ENCODE measurements around the gene IGSF9.

The IGSF9 gene

DNA sequence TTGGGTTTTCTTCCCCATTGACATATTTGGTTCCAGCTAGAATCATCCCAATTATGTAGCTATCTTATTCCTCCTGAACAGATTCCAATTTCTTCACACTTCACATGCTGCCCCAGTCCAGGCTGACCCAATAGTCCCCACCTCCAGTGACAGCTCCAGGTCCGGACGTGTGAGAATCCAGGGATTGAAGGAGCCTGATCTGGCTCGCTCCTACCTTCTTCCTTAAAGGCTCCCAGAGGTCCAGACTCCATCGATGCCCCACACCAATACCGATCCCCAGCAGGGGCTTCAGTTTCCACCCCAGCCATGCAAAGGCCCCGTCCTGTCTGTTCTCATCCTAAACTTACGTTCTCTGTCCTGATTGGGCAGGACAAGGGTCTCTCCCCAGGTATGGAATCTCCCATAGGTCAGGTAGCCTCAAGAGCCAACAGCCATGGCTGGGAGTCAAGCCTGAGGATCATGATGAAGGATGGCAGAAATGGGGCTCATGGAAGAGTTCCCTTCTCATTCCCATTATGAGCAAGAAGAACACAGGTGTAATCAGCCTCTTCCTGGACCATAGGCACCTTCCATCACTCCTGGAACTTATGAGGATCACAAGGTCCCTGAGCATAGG lies 29.0 kb upstream of the IGSF9 start:
- no peak for DNase-seq (ENCODE audit: extremely low read depth in 1 of 2, low read depth in 1 of 2)

DNA sequence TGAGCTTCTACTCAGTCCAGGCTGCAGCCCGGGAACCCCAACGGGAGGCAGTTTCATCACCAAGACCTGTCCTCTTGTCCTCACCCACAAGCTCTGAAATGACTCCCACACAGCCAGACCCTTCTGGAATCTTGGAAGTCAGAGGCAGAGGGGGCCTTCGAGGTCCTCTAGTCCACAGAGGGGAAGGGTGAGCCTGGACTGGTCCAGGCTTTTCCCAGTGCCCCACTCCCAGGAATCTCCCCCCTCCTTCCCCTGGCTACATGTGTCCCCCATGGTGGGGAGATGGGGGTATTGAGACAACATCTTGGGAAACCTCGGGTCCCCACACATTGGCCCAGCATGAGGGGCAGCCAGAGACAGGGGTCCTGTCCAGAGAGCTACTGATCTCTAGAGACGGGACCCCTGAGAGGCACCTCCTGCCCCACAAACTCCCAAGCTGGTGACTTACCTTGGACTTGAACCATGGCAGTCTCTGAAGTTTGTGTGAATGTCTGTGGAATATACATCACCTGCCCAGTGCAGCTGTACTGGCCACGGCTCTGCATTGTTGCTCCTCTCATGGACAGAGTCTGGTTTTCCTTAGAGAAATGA lies 28.0 kb upstream of the IGSF9 start:
- DNase-seq (ENCODE audit: extremely low read depth in 1 of 2, low read depth in 1 of 2) = no peak

DNA sequence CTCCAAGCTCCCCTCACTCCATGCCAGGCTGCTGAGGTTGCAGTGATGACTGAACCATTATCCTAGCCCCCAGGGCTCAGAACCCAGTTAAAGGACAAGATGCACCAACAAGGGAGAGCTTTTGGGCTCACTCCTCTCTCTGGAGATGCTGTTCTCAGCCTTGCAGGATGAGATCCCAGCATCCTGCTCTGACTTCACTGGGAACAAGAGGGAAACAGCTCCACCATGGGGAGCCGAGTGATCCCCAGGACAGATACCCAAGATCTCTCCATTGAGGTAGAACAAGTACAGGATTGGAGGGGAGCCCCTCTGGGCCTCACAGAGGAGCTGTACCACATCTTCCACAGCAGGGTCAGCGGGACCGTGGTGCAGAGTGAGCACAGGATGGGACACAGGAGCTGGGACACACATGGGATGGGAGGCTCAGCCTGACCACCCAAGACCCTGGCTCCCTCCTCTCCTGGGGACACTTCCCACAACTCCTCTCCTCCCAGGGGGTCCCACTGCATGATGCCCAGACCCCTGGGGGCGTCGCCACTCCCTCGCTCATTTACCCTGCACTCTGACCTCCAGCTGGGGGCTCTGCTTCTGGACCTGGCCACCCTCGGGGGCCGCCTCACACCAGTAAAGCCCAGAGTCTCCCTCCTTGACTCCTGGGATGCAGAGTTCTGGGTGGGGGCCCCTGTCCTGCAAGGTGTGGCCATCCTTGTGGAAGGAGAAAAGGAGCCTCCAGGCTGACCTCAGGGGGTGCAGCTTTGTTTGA lies 27.2 kb upstream of the IGSF9 start:
- DNase-seq (ENCODE audit: extremely low read depth in 1 of 2, low read depth in 1 of 2) = no peak

DNA sequence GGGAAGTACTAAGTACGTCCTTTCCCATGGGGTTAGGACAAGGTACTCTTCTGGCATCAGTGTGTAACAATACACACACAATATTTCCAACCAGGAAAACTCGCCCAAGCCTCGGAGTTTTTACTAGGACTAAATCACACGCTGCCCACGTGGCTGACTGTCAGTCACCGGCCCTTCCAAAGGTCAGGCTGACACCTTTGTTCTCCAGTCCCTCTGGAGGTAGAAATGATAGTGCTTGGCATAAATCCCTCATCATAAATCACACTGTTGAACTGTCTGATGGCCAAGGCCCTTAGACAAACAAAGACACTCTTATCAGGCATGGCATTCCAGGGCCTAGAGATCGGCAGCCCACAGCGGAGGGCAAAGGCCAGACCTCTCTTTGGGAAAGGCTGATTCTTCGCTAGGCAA lies 25.5 kb upstream of the IGSF9 start:
- no peak for DNase-seq (ENCODE audit: extremely low read depth in 1 of 2, low read depth in 1 of 2)

DNA sequence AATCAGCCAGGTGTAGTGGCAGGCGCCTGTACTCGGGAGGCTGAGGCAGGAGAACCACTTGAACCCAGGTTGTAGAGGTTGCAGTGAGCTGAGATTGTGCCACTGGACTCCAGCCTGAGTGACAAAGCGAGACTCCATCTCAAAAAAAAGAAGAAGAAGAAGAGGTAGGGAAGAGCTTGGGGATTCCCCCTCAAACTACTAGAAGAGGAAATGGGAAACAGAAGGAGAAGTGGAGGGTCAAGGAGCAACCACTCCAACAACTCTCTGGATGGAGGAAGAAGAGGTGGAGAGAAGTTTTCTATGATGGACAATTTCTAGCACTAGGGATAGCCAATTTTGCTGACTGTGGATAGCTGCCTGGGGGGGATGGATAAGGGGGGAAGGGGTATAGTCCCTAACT lies 23.5 kb upstream of the IGSF9 start:
- DNase-seq (ENCODE audit: extremely low read depth in 1 of 2, low read depth in 1 of 2) = no peak

DNA sequence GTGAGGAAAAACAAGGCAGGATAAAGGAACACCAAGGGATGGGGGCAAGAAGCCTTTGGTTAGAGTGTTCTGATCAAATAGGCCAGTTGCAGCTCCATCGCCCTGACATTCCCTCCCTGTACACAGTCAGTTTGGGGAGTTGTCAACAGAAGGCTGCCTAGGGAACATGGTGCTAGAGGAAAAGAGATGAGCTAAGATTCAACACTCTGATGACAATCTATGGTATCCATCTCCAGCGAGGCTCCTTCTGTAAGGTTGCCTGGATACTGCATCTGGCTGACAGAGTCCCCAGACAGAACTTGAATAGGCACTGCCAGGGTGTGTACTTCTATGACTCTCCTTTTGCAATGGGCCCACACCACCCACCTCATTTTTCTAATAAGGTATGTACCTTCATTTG lies 19.9 kb upstream of the IGSF9 start:
- DNase-seq (ENCODE audit: extremely low read depth in 1 of 2, low read depth in 1 of 2) = no peak

DNA sequence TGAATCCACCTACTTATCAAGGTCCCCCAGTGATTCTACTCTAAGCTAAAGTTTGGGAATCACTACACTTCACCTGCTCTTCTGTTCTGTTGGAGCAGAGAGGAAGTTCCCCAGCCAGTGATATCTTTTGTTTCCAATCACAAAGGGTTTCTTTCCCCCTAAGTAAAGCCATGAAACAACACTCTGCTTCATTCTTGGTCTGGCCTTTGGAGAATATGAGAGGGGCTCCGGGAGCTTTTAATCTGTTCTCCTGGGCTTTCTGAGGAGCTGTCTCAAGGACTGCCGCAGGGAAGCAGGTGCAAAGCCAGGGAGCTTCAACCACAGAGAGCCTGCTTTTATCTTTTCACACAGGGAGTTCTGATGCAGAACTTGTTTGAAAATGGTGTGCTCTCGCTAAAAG lies 18.7 kb upstream of the IGSF9 start:
- DNase-seq (ENCODE audit: extremely low read depth in 1 of 2, low read depth in 1 of 2) = no peak

DNA sequence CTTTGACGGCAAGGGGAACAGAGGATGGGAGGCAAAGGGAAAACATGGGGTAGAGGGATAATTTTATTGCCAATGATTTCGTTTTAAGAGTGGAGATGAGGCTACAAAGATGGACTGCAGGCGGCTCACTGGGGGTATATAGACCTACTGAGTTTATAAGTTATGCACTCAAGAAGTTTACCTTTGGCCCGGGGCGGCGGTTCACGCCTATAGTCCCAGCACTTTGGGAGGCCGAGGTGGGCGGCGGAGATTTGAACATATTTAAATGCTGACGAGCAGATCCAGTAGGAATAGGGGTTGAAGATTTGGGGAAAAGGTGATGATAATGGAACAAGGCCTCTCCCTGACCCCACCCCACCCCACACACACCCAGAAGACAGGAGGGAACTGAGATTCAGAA lies 16.8 kb upstream of the IGSF9 start:
- DNase-seq (ENCODE audit: extremely low read depth in 1 of 2, low read depth in 1 of 2) = no peak

DNA sequence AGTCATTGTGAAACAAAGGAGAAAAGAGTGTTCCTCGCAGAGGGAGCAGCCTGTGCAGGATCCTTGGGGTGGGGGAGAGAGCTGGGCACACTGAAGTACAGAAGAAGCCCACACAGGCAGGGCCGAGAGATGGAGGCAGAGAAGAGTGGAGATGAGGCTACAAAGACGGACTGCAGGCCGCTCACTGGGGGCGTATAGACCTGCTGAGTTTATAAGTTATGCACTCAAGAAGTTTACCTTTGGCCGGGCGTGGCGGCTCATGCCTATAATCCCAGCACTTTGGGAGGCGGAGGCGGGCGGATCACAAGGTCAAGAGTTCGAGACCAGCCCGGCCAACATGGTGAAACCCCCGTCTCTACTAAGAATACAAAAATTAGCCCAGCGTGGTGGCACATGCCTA lies 16.2 kb upstream of the IGSF9 start:
- DNase-seq (ENCODE audit: extremely low read depth in 1 of 2, low read depth in 1 of 2) = no peak

DNA sequence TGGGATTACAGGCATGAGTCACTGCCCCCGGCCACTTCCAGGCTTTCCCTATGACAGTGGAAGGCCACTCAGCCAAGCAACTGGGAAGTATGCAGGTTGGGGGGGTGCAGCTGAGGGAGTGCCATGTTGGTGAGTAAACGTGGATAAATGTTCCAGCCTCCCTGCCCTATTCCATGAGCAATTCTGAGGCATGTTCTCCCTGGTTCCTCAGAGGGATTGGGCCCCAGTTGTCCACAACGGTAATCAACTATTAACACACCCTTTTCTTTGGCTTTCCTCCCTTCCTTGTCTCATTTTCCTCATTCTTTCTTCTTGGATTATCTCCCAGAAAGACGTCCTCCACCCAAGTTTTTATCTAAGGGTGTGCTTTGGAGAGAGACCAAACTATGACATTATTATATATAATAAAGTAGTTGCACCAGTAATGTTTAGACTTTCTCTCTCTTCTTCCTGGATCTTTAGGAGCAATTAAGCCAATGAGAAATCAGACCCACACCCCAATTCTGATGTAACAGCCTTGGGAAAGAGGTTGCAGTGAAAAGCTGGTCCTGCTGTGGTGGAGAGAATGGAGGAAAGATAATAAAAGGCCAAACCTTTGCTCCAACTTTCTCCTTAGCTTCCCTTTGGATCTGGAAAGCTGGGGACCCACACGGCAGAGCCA lies 15.4 kb upstream of the IGSF9 start:
- DNase-seq (ENCODE audit: extremely low read depth in 1 of 2, low read depth in 1 of 2) = no peak

DNA sequence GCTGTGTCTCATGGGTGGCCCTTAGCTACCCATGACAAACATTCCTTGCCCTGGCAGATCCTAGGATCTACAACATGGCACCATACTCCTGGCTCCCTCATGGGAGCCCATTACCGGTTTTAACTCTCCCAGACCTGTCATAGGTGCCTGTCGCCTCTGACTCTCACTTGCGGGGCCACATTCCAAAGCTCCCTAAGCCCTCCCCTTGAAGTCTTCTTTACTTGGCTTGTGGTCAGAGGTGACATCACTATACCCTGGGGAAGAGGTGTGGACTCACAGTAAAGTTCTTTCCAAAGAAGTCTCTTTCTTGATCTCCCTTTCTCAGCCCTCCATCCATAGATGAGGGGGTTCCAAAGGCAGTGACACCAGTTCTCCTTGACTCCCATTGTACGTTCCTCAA lies 14.0 kb upstream of the IGSF9 start:
- DNase-seq (ENCODE audit: extremely low read depth in 1 of 2, low read depth in 1 of 2) = no peak

DNA sequence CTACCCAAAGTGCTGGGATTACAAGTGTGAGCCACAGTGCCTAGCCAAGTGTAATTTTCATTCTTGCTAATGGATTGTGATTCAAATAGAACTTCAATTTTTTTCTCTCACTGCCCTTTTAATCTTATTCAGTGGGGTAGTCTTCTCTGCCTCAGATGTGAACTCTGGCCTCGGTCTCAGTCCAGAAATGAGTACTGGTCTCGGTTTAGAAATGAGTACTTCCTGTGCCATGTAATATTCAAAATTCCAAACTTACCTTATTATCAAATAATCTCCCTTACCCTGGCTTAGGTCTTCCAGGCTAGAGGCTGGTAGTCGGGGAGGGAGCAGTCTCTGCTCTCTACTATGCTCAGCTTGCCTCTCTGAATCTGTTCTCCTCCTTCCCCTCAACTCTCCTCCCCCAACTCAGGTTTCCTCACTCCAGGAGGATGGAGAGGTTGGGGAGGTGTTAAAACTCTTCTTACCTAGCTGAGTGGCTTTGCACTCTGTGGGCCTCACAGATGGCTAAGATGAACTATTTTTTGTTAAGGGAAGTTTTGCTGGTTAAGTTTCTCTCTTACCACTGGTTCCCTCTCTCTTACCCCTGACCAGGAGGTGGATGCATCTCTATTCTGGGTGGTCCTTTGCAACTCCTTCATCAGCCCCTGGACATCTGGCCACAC lies 13.4 kb upstream of the IGSF9 start:
- no peak for DNase-seq (ENCODE audit: extremely low read depth in 1 of 2, low read depth in 1 of 2)

DNA sequence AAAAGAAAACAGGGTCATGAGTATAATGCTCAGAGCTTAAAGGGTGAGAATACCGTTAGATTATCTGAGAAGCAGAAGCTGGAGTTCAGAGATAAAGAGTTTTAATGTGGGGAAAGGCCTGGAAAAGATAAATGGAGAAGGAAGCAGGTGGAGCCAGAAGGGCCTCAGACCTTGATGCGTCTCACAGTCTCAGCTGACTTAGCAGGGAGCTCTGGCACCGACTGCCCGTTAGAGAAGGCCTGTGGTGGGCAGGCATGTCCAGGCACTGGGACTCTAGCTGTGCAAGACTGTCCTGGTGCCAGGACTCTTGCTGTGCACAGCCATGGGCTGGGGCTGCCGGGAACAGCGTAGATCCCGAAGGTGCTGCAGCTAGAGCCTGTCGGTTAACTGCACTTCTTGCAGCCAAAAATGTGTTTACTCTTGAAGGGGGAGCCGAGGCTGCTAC lies 12.4 kb upstream of the IGSF9 start:
- no peak for DNase-seq (ENCODE audit: extremely low read depth in 1 of 2, low read depth in 1 of 2)

DNA sequence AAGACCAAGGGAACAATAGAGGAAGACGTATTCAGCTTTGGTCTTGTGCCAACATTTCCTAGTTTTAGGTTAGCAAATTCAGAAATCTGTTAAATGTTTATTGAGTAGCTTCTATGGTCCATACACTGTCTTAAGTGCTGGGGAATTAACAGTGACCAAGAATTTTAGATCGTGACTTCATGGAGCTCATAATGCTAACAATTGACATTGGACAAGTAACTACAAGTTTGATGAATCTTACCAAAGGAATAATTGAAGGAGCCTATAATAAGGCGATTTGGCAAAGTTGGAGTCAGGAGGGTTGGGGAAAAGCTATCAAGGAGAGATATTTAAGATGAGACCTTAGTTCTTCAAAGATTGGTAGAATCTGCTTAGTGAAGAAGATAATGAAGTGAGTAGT lies 10.0 kb upstream of the IGSF9 start:
- no peak for DNase-seq (ENCODE audit: extremely low read depth in 1 of 2, low read depth in 1 of 2)

DNA sequence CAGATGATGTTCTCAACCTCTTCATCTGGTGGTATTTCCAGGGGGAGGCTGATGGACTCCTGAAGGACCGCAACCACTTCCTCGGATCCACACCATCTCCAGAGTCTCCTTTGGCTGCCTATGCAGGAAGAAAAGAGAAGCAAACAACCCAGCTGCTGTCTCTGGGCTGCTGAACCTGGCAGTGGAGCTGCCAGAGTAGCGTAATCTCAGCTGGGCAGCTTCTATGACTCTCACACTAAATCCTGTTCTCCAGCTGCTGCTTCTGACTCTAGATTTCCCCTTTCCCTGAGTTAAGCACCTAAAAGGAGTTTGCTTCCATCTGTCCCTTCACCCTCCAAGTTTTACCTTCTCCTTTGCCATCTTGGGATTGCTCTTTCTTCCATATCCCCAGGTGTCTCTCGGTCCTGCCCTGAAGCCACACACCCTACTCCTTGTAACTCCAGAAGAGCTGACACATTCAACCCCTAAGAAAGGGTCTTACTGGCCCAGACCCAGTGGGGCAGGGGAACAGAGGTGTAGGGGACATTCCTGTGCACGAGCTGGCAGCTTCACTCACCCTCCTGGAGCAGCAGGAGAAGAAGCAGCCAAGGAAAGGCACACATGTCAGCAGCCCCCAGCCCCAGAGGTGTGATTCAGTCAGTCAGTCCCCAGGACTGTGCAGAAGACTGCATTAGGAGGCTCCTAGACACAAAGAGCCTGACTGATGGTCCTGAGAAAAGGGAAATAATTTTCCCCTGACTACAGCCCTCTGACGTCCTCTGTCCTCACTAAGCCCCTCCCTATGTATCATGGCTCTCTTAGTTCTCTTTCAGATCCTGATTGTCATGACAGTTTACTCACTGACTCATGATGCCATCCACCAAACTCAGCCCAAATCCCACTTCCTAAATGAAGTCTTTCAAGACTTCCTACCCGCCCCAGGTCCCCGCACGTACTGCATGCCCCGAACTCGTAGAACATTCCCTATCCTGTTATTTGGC lies 8.4 kb upstream of the IGSF9 start, which contains the start of gene SLAMF9:
SLAMF9 (minus strand) TSS at position 702 of the 980 bp plus-strand sequence; CDS start at position 602, 100 bp downstream.
- no peak for DNase-seq (ENCODE audit: extremely low read depth in 1 of 2, low read depth in 1 of 2)

DNA sequence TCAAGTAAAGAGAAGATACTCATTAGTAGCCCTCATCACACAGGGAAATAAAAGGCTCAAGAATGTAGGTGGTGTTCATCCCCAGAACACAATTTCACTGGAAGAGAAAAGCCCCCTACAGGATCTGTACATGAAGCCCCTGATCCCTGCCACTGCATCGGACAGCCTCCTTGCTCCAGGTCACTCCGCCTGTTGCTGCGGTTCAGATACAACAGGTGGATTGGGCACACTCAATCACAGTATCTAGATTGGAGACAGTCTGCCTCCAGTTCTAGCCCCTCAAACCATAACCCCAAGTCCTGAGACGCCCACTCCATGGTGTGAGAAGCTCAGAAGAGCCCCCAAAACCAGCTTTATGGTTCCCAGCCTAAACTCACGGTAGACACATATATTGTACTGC lies 7.5 kb upstream of the IGSF9 start:
- DNase-seq (ENCODE audit: extremely low read depth in 1 of 2, low read depth in 1 of 2) = no peak

DNA sequence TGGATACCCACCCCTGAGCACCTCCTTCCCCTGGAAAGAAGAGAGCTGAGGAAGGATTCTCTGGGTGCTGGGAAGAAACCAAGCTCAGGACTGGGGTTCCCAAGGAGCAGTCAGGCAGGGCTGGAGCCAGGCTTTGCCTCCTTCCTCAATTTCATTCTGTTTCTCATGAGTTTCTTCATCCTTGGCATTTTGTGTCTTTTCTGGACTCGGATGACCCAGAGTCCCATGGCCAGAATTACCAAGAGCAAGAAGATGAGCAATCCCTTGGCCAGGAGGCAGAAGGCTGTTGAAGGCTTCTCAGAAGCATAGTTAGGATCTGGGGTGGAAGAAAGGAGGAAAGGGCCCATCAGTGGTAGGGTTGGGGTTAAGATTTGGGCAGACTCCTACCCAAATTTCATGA lies 6.1 kb upstream of the IGSF9 start:
- no peak for DNase-seq (ENCODE audit: extremely low read depth in 1 of 2, low read depth in 1 of 2)

DNA sequence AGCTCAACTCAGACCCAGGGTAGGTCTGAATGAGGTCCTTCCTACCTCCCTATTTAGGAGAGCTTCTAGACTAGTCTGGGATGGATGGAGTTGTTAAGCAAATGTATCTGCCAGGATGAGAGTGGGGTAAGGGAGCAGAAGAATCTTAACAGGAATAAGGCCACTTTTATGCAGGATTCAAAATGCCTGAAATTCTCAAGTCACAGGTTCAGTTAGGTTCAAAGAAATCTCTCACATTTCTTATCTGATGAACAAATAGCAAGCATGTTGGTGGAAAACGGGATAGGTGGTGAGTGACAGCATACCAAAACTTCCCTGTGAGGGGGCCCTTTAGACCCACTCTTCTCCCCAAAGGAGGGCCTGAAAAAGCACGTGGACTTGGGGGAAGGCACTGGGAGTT lies 5.6 kb upstream of the IGSF9 start:
- DNase-seq (ENCODE audit: extremely low read depth in 1 of 2, low read depth in 1 of 2) = no peak

DNA sequence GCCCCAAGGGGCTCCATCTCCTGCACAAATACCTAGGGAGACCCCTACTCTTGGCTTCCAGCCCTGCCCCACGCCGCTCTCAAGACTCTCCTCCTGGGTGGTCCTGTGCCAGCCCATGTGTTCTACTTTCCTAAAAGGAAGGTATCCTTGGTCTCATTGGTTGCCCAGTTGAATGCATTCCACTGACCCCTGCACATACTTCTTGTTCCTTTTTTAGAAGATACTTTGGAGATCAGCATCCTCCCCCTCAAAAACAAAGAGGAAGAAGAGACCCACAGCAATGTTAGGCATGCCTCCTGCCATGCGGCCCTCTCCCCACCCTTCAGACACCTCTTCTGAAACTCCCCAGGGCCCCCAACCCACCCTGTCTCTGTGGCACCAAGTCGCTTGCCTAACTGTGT lies 4.6 kb upstream of the IGSF9 start:
- DNase-seq (ENCODE audit: extremely low read depth in 1 of 2, low read depth in 1 of 2) = no peak

DNA sequence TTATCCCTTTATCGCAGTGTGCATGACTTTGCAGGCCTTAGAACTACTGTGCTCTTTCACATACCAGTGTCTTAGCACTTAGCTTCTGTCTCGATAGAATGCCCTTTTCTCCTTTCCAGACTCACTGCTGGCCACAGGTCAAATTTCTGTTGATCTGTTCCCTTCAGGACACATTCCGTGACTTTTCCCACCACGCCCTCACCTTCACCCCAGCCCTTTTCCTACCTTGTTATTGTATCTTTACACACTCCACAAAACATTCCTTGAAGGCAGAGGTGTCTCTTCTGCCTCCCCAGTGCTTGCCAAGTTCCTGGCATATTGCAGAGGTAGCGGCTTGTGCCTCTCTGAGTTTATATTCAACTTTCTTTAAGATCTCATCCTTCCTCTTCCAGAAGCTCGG lies 3.7 kb upstream of the IGSF9 start:
- no peak for DNase-seq (ENCODE audit: extremely low read depth in 1 of 2, low read depth in 1 of 2)

All from stimulated activated CD8-positive, alpha-beta memory T cell treated with anti-CD3 and anti-CD28 coated beads, Interleukin-7, amount 100 ng/mL, for 48 hours (primary cell).